Stimulated activated CD4-positive, alpha-beta T cell treated with anti-CD3 and anti-CD28 coated beads, TNF-alpha, amount 100 ng/mL, for 4 hours (primary cell): ENCODE measurements around the gene KRT78.
A peak's percentile ranks its signal among the peaks of the same experiment; 100 is the strongest.

ENCODE experiments used
- DNase-seq, 3 experiments: peaks; one replicate each; pipeline ENCODE4 v3.0.0-alpha.2; 2020; ENCODE audit warnings: low read depth in 3 of 3

The KRT78 gene

DNA sequence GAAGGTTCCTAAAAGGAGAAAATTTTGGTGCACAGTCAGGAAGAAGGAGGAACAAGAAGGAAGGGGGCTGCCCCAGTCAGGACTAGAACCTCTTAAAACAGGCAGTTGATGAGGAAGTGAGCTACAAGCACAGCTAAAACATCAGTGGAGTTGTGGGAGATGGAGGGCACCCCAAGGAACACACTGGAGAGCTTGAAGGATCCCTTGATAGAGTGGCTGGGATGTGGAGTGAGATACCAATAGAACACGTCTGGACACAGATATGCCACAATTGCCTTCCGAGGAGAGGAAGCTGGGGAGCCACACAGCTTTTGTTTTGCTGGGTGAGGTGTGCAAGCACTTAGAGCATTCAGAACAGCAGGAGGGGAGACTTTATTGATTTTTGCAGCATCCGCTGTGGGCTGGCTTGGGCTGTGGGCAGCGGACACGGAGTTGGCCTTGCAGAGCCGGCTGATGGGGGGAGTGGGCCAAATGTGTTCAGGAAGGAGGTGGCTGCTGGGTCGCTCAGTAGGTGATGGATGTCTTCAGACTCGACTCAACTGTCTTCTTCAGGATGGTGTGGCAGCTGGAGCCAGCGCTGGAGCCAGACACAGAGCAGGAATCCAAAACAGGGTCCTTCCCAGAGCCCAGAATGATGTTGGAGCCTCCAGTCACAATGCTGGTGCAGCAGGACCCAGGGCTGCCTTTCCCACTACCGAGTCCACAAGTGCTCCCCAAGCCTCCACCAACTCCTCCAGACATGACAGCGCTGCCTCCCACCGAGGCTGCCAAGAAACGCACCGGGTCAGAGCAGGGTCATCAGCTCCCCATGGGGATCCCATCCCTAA is 10.0 kb downstream of the KRT78 start:
- no peak for DNase-seq

DNA sequence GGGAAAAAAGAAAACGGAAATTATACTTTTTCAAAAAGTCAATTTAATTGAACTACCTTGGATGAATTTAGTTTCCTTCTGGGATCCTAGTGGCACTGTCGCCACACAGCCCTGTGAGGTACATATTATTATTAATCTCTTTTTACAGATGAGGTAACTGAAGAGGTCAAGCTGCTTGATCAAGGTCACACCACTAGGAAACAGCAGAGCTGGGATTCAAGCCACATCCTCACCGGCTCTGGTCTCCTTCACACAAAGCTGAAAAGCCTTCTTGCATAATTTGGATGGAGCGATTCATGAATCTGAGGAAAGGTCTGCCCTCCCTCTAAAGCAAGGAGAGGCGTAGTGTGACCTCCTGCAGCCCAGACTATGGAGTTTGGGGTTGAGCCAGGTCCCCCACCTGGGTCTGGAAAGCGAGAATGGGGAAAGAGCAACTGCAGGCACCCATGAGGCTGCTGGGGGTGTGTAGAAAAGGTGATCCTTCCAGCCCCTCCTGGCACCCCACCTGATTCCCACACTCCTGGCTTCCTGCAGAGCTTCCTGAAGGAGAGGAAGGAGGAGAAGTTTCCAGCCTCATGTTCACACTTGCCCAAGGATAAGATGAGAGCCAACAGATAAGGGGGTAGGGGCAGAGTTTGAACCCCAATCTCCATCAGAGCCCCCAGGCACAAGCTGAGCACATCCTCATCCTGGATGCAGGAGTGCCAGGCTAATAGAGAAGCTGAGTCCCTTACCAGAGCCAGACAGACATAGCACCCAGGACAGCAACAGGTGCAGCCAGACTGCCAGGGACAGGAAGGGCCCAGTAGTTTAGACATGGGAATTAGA is 10.8 kb downstream of the KRT78 start:
- DNase-seq: no peak

DNA sequence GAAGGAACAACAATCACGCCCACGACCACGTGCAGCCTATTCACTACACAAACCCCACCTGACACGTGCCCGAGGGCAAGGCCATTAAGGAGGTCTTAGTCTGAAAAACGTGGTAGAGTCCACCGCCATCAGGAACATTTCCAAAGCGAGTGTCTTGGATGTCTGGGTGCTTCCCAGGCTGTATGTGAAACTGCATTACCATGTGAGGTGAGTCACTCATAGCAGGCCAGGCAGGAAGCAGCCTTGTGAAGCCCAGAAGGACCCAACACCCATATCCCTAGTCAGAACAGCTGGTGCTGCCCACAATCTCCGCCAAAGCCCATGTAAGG is 11.4 kb downstream of the KRT78 start:
- DNase-seq: no peak

DNA sequence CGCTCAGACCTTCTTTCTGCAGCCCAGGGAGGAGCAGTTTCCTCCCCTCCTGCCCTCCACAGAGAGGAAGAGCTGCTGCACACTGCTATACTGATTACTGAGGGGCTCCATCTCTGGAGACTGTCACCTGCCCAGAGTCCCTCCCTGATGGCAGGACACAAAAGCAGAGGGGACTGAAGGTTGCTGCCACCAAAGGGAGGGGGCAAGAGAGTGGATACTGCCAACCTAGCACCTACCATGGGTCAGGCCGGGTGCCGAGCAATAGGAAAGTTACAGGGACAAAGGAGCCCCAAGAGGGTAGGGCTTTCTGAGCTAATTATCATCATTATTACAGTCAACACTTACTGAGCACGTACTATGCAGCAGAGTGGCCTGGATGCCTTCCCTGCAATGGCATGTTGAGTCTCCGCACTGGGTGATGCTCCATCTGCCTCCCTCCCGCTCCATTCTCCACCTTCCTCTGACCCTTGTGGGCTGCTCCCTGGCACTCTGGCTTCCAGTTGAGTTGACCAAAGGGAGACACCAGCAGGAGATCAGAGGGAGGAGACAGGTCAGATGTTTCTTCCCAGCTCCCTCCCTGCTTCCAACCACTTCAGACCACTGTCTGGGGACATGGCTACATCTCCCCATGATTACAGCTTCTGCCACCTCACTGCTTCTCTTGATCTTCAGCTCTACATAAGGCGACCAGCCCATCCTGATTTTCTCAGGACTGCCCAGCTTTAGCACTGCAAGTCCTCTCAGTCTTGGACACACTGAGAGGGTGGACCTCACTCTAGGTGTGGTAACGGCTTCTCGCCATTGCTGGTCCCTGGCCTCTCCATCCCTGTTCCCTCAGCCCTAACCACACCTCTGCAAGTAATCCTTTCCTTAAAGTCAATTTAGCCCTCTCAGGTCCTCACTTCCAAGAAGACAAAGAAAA is 12.0 kb downstream of the KRT78 start:
- DNase-seq: no peak

DNA sequence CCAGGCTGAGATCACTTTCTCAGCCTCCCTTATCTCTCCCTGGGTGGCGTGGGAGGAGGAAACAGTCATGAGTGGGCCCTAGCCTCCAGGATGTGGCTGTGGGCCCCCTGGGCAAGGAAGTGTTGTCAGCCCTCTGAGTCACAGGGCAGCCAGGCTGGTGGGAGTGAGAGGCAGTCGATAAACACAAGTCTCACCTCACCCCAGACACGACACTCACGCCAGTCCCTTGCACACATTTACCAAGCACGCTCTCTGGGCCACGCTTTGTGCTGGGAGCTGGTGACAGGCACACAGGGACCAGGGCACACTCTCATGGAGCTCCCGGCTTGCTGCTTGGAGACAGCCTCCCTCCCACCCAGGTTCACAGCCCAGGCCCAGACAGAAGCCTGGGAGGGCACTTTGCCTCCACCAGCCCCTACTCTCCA is 12.7 kb downstream of the KRT78 start:
- peak; percentile 23 to 41 (median 31) for DNase-seq

DNA sequence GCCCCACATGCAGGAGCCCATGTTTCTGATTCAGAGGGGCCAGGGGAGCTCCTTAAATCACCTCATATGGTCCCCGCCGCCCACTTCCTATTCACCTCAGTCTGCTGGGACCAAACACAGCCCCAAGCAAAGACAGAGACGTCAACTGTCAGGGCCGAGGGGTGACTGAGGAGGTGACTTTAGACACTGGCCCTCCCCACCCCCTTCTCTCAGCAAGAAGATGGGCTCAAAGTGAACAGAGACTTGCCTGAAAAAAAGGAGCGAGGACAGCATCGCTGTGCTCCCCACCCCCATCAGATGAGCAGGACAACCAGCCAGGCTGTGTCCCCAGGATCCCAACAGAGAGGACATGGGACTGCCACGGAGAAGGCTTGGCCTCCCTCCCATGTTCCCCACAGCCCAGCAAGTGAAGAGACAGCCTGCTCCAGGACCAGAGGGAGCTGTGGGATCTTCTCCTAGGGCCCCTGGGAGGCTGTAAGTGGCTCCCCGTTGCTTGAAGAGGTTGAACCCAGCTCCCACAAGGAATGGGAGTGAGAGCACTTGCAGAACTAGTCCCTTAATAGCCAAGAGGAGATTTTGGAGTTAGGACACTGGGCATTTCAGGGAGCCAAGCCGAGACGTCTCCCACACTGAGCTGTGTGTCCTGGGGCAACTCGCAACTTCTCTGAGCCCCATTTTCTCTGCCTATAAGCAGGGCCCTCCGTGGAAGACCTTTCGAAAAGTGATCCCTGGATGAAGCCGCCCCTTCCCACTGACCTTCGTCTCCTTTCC is 13.3 kb downstream of the KRT78 start:
- DNase-seq: no peak

- no peak for DNase-seq
Measured at GRCh38 chr12:52834727-52835001, 14.1 kb downstream of the KRT78 start.

GRCh38 chr12:52833922-52834726 is 14.7 kb downstream of the KRT78 start, which contains the start of gene KRT79:
Gene KRT79, minus strand, starts transcription at chr12:52834311. Its CDS starts 51 bp downstream, at chr12:52834260.
- DNase-seq: no peak

GRCh38 chr12:52832985-52833905 is 15.5 kb downstream of the KRT78 start:
- no peak for DNase-seq

DNA sequence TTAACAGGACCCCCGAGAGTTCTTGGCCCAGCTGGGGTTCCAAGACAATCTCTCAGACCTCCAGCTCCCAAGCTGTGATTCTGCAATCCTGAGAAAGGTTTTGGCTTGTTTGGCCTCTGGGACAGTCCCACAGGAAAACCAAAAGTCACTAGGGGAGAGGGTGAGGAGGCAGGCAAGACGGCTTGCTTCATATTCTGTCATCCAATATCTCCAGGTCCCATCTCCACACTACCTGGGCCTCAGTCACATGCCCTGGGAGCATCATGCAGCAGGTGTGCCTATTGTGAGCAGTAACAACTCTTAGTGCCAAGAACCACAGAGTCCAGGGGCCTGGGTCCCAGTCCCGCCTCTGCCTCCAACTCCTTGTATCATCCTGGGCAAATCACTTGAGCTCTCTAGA is 16.3 kb downstream of the KRT78 start:
- DNase-seq: no peak

GRCh38 chr12:52831251-52831650 is 17.5 kb downstream of the KRT78 start:
- no peak for DNase-seq

- DNase-seq: no peak
Measured at GRCh38 chr12:52829986-52830770, 18.6 kb downstream of the KRT78 start.

DNA sequence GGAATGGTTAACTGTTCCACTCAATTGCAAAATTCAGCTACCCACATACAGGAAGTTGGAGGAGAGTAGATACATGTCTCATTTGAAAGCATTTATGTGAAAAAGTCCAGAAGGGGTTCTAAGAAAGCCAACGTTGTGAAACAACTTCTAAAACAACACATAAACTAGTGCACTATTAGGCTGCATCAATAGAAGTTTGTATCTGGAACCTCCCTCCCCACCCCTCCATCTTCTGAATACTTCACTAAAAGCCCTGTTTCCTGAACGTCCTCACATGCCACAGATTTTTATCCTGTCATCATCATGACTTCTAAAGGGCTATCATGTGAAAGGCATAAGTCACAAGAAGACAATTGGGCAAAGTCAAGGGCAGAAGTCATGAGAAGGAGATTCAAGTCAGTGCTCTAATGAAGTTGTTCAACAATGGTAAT is 20.2 kb downstream of the KRT78 start:
- no peak for DNase-seq

DNA sequence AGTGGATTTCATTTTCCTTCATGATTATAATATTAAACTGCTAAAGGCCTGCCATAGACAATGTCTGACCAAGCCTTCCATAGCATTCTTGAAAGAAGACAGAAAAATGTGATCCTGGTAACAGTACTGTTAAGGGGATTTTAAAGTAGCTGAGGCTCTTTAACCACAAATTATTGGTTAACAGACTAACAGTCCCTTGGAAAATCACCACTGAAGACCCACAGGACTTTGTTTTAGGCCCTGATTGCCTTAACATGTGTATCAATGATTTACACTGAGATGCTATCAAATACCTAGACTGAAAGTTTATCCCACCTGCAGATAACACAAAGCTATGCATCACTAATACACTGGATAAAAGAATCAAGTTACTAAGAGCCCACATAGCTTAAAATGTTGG is 20.6 kb downstream of the KRT78 start:
- DNase-seq: no peak

DNA sequence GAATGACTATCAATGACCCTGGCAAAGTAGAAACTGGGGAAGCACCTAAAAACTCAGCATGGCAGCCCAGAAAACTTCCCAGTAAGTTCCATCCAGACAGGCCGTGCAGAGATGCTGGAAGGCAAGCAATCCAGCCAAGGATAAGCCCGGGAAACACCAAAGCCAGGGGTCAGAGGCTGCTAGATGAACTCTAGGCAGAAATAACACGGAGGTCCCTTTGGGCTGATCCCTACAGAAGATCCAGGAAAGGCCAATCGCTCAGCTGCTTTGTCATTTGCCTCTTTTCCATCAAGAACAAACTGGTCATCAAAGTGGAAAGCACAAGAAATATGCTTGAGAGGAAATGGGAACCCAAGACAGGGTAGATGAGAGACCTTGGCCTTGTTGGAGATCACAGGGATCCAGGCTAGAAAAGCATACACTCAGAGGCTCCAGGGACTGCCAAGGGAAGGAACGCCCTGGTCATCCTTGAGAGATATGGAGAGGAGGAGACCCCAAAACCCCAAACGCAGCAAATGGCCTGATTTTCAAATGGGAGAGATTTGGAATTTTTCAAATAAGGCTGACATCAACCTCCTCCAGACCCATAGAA is 21.2 kb downstream of the KRT78 start:
- DNase-seq: no peak

DNA sequence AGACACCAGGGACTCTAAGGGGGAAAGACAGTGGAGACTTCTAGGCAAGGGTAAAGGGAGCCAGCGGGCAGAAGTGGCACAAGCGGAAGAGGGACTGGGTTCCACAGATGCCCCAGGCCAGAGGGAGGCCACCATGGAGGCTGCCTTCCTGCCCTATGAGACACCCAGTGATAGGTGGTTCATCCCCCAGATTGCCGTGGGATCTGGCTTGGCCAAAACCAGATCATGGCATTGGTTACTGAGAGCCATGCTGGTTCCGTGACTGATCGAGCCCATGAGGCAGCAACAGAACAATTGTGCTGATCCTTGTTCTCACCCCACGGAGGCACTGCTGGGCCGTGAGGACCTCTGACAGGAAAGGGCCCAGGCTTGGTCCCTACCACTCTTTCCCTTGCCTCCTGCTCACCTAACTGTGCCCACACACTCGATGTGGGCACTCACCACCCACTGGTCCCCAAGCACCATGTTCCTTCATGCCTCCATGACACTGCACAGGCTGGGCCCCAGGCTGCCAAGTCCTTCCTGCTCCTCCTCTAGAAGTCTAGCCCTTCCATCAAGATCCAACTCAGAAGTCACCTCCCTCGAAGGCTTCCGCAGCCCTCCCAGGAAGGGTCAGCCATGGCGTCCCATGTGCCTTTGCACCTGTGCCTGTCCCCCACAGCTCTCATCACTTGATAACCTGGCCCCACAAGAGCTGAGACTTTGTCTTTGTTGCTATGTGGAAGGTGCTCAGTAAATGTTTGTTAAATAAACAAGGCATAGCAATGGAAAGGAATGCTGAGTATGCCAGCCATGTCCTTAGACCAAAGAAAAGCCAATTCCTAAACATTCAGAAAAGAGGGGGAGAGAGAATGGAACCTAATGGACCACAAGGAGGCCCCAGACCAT is 21.9 kb downstream of the KRT78 start:
- no peak for DNase-seq

DNA sequence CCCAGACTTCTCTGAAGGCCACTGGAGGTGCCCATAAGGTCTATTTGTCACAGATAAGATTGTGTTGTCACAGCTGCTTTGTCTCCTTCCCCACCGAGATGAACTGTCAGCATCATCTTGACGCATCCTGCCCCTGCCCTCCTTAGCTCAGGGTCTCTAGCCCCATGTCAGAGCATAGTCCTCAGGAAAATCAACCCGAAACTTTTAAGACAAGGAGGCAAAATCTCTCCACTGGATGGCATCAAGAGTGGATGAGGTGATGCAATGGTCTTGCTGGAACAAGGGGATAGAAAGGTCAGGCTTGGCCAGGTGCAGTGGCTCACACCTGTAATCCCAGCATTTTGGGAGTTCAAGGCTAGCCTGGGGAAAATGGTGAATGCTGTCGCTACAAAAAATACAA is 22.8 kb downstream of the KRT78 start:
- DNase-seq: no peak
